Neural progenitor cell (in vitro differentiated cells): ENCODE measurements around the gene S100A14. TPM values are rescaled to one million over a fixed set of nuclear protein-coding genes. Genes with fewer than 3 reads are reported as not detected.

ENCODE experiments used
- DNase-seq: peaks from one replicate; pipeline ENCODE4 v3.0.0-alpha.2; 2016; ENCODE audit warnings: low spot score
- H2AFZ ChIP-seq: fragments of 200-600 bp; sonication (generic); replicated peaks from 2 replicates; pipeline ENCODE4 v1.6.1; 2016; ENCODE audit warnings: antibody characterized with exemption
- H3F3A ChIP-seq: fragments of 200-600 bp; sonication (generic); 2 replicates; pipeline ENCODE4 v1.6.1; 2016; ENCODE audit warnings: antibody characterized with exemption, low read depth
- H3K27ac ChIP-seq: fragments of 200-600 bp; sonication (generic); 2 replicates; pipeline ENCODE4 v1.5.1; 2016; ENCODE audit warnings: mild to moderate bottlenecking
- H3K27me3 ChIP-seq: fragments of 200-600 bp; sonication (generic); 2 replicates; pipeline ENCODE4 v1.6.1; 2016; ENCODE audit warnings: mild to moderate bottlenecking, moderate library complexity
- H3K36me3 ChIP-seq: fragments of 200-600 bp; sonication (generic); 2 replicates; pipeline ENCODE4 v1.5.1; 2016
- H3K4me1 ChIP-seq: fragments of 200-600 bp; sonication (generic); 2 replicates; pipeline ENCODE4 v1.6.1; 2016; ENCODE audit warnings: mixed run types
- H3K4me2 ChIP-seq: fragments of 200-600 bp; sonication (generic); 2 replicates; pipeline ENCODE4 v1.6.1; 2016
- H3K4me3 ChIP-seq: fragments of 200-600 bp; sonication (generic); 2 replicates; pipeline ENCODE4 v1.5.1; 2016
- H3K79me2 ChIP-seq: fragments of 200-600 bp; sonication (generic); 2 replicates; pipeline ENCODE4 v1.6.1; 2016; ENCODE audit warnings: low read depth
- H3K9ac ChIP-seq: fragments of 200-600 bp; sonication (generic); 2 replicates; pipeline ENCODE4 v1.6.1; 2016
- H3K9me3 ChIP-seq: fragments of 200-600 bp; sonication (generic); 2 replicates; pipeline ENCODE4 v1.5.1; 2016; ENCODE audit warnings: low read depth
- H4K20me1 ChIP-seq: fragments of 200-600 bp; sonication (generic); 2 replicates; pipeline ENCODE4 v1.6.1; 2016; ENCODE audit warnings: low read depth
- H3K27ac Mint-ChIP-seq: 3 replicates; pipeline ENCODE4 v1.8.0; 2021; ENCODE audit warnings: mixed read lengths
- H3K27me3 Mint-ChIP-seq: 2 replicates; pipeline ENCODE4 v1.8.0; 2022; ENCODE audit warnings: low read depth, mild to moderate bottlenecking, inconsistent platforms, moderate library complexity, mixed read lengths; ENCODE audit not compliant: insufficient read depth
- H3K36me3 Mint-ChIP-seq: 3 replicates; pipeline ENCODE4 v1.8.0; 2021; ENCODE audit warnings: mixed read lengths
- H3K4me1 Mint-ChIP-seq: 3 replicates; pipeline ENCODE4 v1.8.0; 2021; ENCODE audit warnings: mixed read lengths
- H3K4me3 Mint-ChIP-seq: 3 replicates; pipeline ENCODE4 v1.8.0; 2021; ENCODE audit warnings: mild to moderate bottlenecking, moderate library complexity, mixed read lengths
- H3K9me3 Mint-ChIP-seq: 3 replicates; pipeline ENCODE4 v1.8.0; 2020; ENCODE audit warnings: mixed read lengths
- EZH2 ChIP-seq: fragments of 200-600 bp; sonication (generic); IDR thresholded peaks from 2 replicates; pipeline ENCODE4 v1.6.1; 2017; ENCODE audit warnings: antibody characterized with exemption, mild to moderate bottlenecking, moderate library complexity
- EZH2phosphoT487 ChIP-seq: fragments of 200-600 bp; sonication (generic); IDR thresholded peaks from 2 replicates; pipeline ENCODE4 v1.6.1; 2017; ENCODE audit warnings: antibody characterized with exemption
- total RNA-seq: library from RNA; depleted of rRNA; stranded (reverse); fragments of >200 nt; gene quantifications from 2 replicates; pipeline ENCODE4 v1.2.3, GENCODE V29; 2015; ENCODE audit warnings: low replicate concordance
- TF ChIP-seq, protein P1 (sequence below): fragments of 200-600 bp; sonication (generic); IDR thresholded peaks from 2 replicates; pipeline ENCODE4 v1.5.1; 2017; ENCODE audit warnings: antibody characterized with exemption, mild to moderate bottlenecking

Gene S100A14
- total RNA-seq, 1 donor from 2014 or later = not detected

- Histone ChIP-seq H3K4me3 (no peak overlapping the region), H3K9ac (no peak overlapping the region), H3K36me3 (peaks cover 32% of the 10 kb centered on the region), H3K27me3 (no peaks in the 10 kb centered on the region), H3F3A (peaks cover 22% of the 10 kb centered on the region), H4K20me1 (peaks cover 39% of the 10 kb centered on the region), H3K79me2 (peaks cover 74% of the 10 kb centered on the region), H3K27ac (no peak overlapping the region), H3K4me1 (peaks cover 8% of the 10 kb centered on the region), H3K9me3 (no peaks in the 10 kb centered on the region), H3K4me2 (peak overlapping the region; percentile 73), H2AFZ (no peak overlapping the region)
- Mint-ChIP-seq H3K4me1 (peaks cover 19% of the 10 kb centered on the region), H3K4me3 (peak overlapping the region; percentile 85), H3K9me3 (no peaks in the 10 kb centered on the region), H3K36me3 (peaks cover 21% of the 10 kb centered on the region), H3K27ac (no peak overlapping the region), H3K27me3 (peaks cover 2% of the 10 kb centered on the region)
- DNase-seq = no peak
- no peak for TF ChIP-seq EZH2phosphoT487
- no peak for TF ChIP-seq EZH2
- TF ChIP-seq, protein P1, sequence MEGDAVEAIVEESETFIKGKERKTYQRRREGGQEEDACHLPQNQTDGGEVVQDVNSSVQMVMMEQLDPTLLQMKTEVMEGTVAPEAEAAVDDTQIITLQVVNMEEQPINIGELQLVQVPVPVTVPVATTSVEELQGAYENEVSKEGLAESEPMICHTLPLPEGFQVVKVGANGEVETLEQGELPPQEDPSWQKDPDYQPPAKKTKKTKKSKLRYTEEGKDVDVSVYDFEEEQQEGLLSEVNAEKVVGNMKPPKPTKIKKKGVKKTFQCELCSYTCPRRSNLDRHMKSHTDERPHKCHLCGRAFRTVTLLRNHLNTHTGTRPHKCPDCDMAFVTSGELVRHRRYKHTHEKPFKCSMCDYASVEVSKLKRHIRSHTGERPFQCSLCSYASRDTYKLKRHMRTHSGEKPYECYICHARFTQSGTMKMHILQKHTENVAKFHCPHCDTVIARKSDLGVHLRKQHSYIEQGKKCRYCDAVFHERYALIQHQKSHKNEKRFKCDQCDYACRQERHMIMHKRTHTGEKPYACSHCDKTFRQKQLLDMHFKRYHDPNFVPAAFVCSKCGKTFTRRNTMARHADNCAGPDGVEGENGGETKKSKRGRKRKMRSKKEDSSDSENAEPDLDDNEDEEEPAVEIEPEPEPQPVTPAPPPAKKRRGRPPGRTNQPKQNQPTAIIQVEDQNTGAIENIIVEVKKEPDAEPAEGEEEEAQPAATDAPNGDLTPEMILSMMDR = no peak
Measured at GRCh38 chr1:153636312-153636711, 20.2 kb upstream of the S100A14 start.

- peaks cover 69% of the 10 kb centered on the region for H3K79me2 ChIP-seq
- DNase-seq = no peak
- H3K9me3 Mint-ChIP-seq = no peaks in the 10 kb centered on the region
- peak overlapping the region; percentile 85 for H3K4me3 Mint-ChIP-seq
- H3K27me3 Mint-ChIP-seq = peaks cover 2% of the 10 kb centered on the region
- H3K27ac ChIP-seq = no peak overlapping the region
- peaks cover 35% of the 10 kb centered on the region for H4K20me1 ChIP-seq
- peaks cover 28% of the 10 kb centered on the region for H3K36me3 ChIP-seq
- H3K9ac ChIP-seq = no peak overlapping the region
- peaks cover 8% of the 10 kb centered on the region for H3K4me1 ChIP-seq
- no peak overlapping the region for H2AFZ ChIP-seq
- TF ChIP-seq EZH2phosphoT487 (no peak), EZH2 (no peak)
- TF ChIP-seq, protein P1 = no peak
- peaks cover 19% of the 10 kb centered on the region for H3K4me1 Mint-ChIP-seq
- peaks cover 22% of the 10 kb centered on the region for H3F3A ChIP-seq
- peak overlapping the region; percentile 73 for H3K4me2 ChIP-seq
- no peaks in the 10 kb centered on the region for H3K27me3 ChIP-seq
- no peak overlapping the region for H3K27ac Mint-ChIP-seq
- H3K36me3 Mint-ChIP-seq = peaks cover 17% of the 10 kb centered on the region
- no peaks in the 10 kb centered on the region for H3K9me3 ChIP-seq
- peak overlapping the region; percentile 68 for H3K4me3 ChIP-seq
Measured at GRCh38 chr1:153635872-153636271, 19.7 kb upstream of the S100A14 start.

DNA sequence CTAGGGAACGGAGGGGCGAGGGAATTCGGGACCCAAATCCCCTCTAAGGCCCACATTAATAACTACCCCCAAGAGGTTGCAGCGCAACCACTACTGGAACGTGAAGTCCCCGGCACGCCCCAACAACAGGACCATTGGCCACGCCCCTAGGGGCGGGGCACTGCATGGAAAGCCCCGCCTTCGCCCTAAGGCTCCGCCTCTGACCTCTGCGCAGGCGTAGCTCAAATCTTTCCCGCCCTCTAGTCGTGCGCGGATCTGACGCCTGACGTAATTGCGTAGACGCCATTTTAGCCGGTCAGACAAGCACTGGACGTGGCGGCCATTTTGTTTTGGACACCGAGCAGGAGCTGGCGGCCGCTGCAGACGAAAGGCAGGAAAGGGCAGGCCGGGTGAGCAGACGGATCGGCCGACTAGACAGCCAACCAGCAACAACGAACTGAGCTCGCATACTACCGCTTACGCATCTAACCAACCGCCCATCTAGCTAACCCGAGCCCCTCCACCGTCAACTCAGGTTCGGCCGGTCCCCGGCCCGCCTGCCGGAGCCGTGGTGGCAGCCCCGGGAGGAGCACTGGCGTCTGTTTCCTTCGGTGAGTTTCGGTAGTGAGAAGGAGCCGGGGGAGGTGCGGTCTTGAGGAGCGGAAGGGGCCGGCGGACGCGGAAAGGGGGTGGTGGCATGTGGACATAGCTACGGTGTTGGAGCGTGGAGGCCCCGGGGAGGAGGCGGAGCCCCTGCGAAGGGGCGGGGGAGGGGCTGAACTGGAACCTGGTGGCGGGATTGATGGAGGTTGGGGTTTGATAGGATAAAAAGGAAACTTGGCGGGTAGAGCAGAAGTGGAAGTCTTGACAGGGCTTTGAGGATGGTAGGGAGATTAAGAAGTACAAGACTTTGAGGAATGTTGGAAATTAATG, 17.9 kb upstream of the S100A14 start, which contains the start of gene CHTOP:
TSS of gene CHTOP (plus strand) at position 313 of the 912 bp plus-strand sequence. CDS start 2,523 bp downstream, outside the sequence.
- Histone ChIP-seq H3K4me1 (peaks cover 13% of the 10 kb centered on the region), H3K9me3 (no peaks in the 10 kb centered on the region), H3K79me2 (peaks cover 51% of the 10 kb centered on the region), H4K20me1 (peaks cover 27% of the 10 kb centered on the region), H3K36me3 (peaks cover 25% of the 10 kb centered on the region), H3K27me3 (no peaks in the 10 kb centered on the region), H3K9ac (peak within 1 kb of the TSS; percentile 100), H2AFZ (peak within 1 kb of the TSS; percentile 50), H3K27ac (peak within 1 kb of the TSS; percentile 99), H3F3A (peaks cover 16% of the 10 kb centered on the region), H3K4me3 (peak within 1 kb of the TSS; percentile 68), H3K4me2 (peak within 1 kb of the TSS; percentile 73)
- no peak for TF ChIP-seq EZH2
- TF ChIP-seq, protein P1 = no peak
- peaks cover 2% of the 10 kb centered on the region for H3K27me3 Mint-ChIP-seq
- peak within 1 kb of the TSS; percentile 100 for H3K27ac Mint-ChIP-seq
- peak within 1 kb of the TSS; percentile 94 for H3K4me3 Mint-ChIP-seq
- H3K9me3 Mint-ChIP-seq = no peaks in the 10 kb centered on the region
- H3K36me3 Mint-ChIP-seq = peaks cover 17% of the 10 kb centered on the region
- peak; percentile 99 for DNase-seq
- H3K4me1 Mint-ChIP-seq = peaks cover 25% of the 10 kb centered on the region
